NT2/D1 (cell line): ENCODE data around the gene ARHGEF37.

ENCODE experiments used
- SUZ12 ChIP-seq: IDR thresholded peaks from 2 replicates; pipeline ENCODE4 v1.6.1; 2011; ENCODE audit not compliant: insufficient read length, insufficient read depth; ENCODE audit errors: extremely low read depth
- YY1 ChIP-seq: IDR thresholded peaks from 2 replicates; pipeline ENCODE4 v1.6.1; 2011; ENCODE audit not compliant: insufficient read length, insufficient read depth
- ZNF274 ChIP-seq: IDR thresholded peaks from 2 replicates; pipeline ENCODE4 v1.6.1; 2011; ENCODE audit warnings: mild to moderate bottlenecking, low read depth, low read length

- TF ChIP-seq ZNF274 (no peak), YY1 (peak; percentile 71), SUZ12 (no peak)
Observed at GRCh38 chr5:149551227-149552037, 29.9 kb upstream of the ARHGEF37 start, which contains the start of gene CSNK1A1.
